ENCODE results near the gene HEXD. TPM values are rescaled to one million over a fixed set of nuclear protein-coding genes. Genes with fewer than 3 reads are reported as not detected.

HEXD gene
- total RNA-seq, 1 donor from 2014 or later = 21.9 TPM

- Mint-ChIP-seq H3K27ac (ENCODE audit: unreplicated experiment) (no peak overlapping the region), H3K4me3 (ENCODE audit: unreplicated experiment) (no peak overlapping the region), H3K4me1 (ENCODE audit: unreplicated experiment) (peaks cover 1% of the 10 kb centered on the region), H3K9me3 (ENCODE audit: unreplicated experiment) (no peaks in the 10 kb centered on the region), H3K27me3 (ENCODE audit: unreplicated experiment) (no peaks in the 10 kb centered on the region), H3K36me3 (ENCODE audit: unreplicated experiment) (peaks cover 44% of the 10 kb centered on the region)
- no peak for TF ChIP-seq CTCF (IDR thresholded peaks at IDR 0.05)
- no peak for DNase-seq (ENCODE audit: extremely low spot score, unreplicated experiment)
These were observed 61.5 kb downstream of the HEXD start for GRCh38 chr17:82479602-82480001.

- Mint-ChIP-seq H3K4me3 (ENCODE audit: unreplicated experiment) (no peak overlapping the region), H3K27me3 (ENCODE audit: unreplicated experiment) (no peaks in the 10 kb centered on the region), H3K27ac (ENCODE audit: unreplicated experiment) (no peak overlapping the region), H3K4me1 (ENCODE audit: unreplicated experiment) (peaks cover 1% of the 10 kb centered on the region), H3K9me3 (ENCODE audit: unreplicated experiment) (no peaks in the 10 kb centered on the region), H3K36me3 (ENCODE audit: unreplicated experiment) (peaks cover 49% of the 10 kb centered on the region)
- DNase-seq (ENCODE audit: extremely low spot score, unreplicated experiment) = no peak
- TF ChIP-seq CTCF (IDR thresholded peaks at IDR 0.05) = no peak
These were observed 62.2 kb downstream of the HEXD start for GRCh38 chr17:82480318-82480717.

- no peak for TF ChIP-seq CTCF (IDR thresholded peaks at IDR 0.05)
- peaks cover 1% of the 10 kb centered on the region for H3K4me1 Mint-ChIP-seq (ENCODE audit: unreplicated experiment)
- no peaks in the 10 kb centered on the region for H3K9me3 Mint-ChIP-seq (ENCODE audit: unreplicated experiment)
- H3K36me3 Mint-ChIP-seq (ENCODE audit: unreplicated experiment) = peaks cover 46% of the 10 kb centered on the region
- no peak overlapping the region for H3K4me3 Mint-ChIP-seq (ENCODE audit: unreplicated experiment)
- H3K27me3 Mint-ChIP-seq (ENCODE audit: unreplicated experiment) = no peaks in the 10 kb centered on the region
- no peak overlapping the region for H3K27ac Mint-ChIP-seq (ENCODE audit: unreplicated experiment)
- DNase-seq (ENCODE audit: extremely low spot score, unreplicated experiment) = no peak
These were observed 65.1 kb downstream of the HEXD start for GRCh38 chr17:82483204-82483660.

- peaks cover 49% of the 10 kb centered on the region for H3K36me3 Mint-ChIP-seq (ENCODE audit: unreplicated experiment)
- H3K27ac Mint-ChIP-seq (ENCODE audit: unreplicated experiment) = no peak overlapping the region
- DNase-seq (ENCODE audit: extremely low spot score, unreplicated experiment) = no peak
- peaks cover 1% of the 10 kb centered on the region for H3K4me1 Mint-ChIP-seq (ENCODE audit: unreplicated experiment)
- no peaks in the 10 kb centered on the region for H3K9me3 Mint-ChIP-seq (ENCODE audit: unreplicated experiment)
- no peak overlapping the region for H3K4me3 Mint-ChIP-seq (ENCODE audit: unreplicated experiment)
- TF ChIP-seq CTCF (IDR thresholded peaks at IDR 0.05) = no peak
- no peaks in the 10 kb centered on the region for H3K27me3 Mint-ChIP-seq (ENCODE audit: unreplicated experiment)
These were observed 65.7 kb downstream of the HEXD start for GRCh38 chr17:82483836-82484235.

- TF ChIP-seq CTCF (IDR thresholded peaks at IDR 0.05) = no peak
- Mint-ChIP-seq H3K27me3 (ENCODE audit: unreplicated experiment) (no peaks in the 10 kb centered on the region), H3K36me3 (ENCODE audit: unreplicated experiment) (peaks cover 38% of the 10 kb centered on the region), H3K9me3 (ENCODE audit: unreplicated experiment) (no peaks in the 10 kb centered on the region), H3K4me3 (ENCODE audit: unreplicated experiment) (no peak overlapping the region), H3K4me1 (ENCODE audit: unreplicated experiment) (no peaks in the 10 kb centered on the region), H3K27ac (ENCODE audit: unreplicated experiment) (no peak overlapping the region)
- DNase-seq (ENCODE audit: extremely low spot score, unreplicated experiment) = no peak
These were observed 68.3 kb downstream of the HEXD start for GRCh38 chr17:82486231-82487094.

All from osteocyte (in vitro differentiated cells).